HG02610 (cell line): ENCODE measurements around the gene AVPR1B.
"Not testable (repeated sequence)": the region's sequence is repeated elsewhere in the genome, so short reads cannot be mapped to it uniquely, and the experiment has no call there.

ENCODE experiments used
- ATAC-seq: cut with Tn5 transposase; IDR thresholded peaks from one replicate; pipeline ENCODE4 v1.9.1; 2021; ENCODE audit warnings: mild to moderate bottlenecking, moderate library complexity; ENCODE audit not compliant: unreplicated experiment

AVPR1B gene

DNA sequence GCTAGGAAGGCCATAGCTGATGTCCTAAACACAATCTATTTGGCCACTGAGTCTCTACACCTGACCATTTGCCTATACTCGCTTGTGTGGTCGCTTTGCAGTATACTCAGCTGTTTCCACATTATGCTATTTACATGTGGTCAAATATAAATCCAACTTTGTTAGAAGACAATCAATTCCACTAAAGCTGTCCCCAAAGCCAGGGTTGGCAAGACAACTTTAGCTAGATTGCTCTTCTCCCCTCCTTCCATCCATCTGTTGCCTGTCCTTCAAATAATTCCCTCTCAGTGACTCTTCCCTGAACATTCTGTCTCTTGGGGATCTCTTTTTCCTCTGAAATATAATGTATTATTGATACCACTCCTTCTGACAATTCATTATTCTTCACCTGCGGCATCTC, 30.1 kb downstream of the AVPR1B start:
- no peak for ATAC-seq

DNA sequence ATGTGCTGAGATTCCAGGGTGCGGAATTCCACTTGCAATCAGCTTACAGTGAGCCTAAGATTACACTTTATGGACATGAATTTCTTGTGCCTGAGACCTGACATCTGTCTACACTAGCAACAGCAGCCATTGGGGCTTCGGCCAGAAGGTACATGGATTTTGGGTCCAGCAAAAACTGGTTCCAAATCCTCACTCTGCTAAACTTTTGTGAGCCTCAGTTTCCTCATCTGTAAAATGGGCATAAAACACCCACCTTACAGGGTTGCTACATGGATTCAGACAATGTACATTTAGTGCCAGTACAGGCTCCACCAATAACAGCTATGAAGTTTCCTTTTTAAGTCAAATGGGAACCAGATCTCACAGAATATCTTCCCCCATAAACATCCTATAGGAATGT, 33.4 kb downstream of the AVPR1B start:
- ATAC-seq: no peak

DNA sequence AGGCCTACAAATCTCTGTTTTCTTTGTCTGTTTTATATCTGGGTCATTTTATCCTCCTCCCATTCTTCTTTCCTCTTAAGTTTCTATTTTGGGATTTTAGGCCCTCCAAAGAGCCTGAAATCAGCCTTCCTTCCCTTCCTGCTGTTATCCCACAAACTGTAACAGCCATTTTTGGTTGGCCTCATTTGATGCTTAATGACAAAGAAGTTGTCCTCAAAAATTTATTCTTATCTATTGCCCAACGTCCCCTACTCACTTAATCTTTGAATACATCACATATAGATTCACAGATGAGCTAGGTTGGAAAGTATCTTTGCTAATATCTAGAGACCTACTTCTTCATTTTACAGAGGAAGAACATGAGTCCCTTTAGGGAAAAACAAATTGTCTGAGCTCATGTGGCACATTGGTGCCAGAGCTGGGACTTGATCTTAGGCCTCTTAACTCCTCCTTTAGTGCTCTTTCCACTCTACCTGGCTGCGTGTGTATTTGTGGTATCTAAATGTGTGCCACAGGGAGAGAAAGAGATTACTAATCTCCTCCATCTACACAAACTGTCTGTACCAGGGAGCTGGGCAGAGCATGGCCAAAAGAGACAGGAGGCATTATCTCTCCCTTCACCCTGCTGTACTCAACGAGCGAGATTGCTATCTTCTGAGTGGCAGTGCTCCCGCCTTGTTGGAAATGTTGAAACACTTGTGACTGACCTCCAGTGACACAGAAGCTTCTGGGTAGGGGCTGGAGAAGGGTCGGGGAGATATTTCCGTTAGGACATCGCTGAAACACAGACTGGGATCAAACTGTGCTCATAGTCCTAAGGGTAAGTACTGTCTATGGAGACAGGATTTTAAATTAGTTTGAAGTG, 34.1 kb downstream of the AVPR1B start:
- ATAC-seq: no peak

DNA sequence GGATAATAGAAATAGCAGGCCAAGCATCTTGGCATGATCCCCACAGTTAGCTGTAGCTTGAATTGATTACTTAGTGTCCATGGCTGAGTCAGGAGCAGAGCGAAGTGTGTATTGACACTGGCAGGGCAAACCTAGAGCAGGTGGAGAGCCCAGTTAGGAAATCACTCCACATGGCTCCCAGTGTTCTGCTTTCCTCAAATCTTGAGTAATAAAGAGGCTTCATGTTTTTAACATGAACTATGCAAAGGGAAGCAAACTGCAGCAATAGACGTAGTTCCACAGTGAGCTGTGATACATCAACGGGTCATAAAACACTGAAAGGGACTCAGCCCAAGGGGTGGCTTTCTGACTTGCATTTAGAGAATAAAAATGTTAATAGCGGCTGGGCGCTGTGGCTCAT, 35.3 kb downstream of the AVPR1B start:
- ATAC-seq: no peak

DNA sequence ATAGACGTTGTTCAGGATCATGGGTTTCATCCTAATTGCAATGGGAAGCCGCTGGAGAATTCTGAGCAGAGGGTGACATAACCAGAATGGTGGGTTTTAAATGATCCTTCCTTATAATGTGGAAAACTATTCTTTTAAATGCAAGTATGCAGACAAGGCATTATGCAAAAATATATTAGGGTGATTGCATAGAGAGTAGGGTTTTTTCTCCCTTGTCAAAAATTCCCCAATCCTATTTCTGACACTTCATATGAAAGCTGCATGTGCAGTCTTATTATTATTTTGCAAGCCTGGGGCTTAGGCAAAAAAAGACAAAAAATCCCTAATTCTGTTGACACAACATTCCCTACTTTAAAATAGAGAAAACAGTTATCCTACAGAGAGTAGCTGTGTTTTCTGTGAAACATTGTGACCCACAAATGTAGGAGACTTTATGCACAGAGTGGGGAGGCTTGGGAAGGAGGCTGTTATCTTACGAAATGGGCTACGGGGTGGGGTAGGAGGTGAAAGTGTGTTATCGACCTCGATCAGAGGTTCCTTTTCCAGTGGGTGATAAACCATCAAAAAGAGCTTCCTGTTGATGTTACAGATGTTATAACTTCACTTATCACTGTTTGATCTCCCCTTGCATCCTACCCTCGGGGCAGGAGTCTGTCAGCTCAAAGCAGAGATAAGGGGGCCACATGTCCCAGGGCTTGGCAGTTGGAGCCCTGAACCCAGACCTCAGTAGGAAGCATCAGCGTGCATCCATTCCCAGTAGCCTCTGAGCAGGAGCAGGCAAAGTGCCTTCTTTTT, 37.0 kb downstream of the AVPR1B start:
- no peak for ATAC-seq

DNA sequence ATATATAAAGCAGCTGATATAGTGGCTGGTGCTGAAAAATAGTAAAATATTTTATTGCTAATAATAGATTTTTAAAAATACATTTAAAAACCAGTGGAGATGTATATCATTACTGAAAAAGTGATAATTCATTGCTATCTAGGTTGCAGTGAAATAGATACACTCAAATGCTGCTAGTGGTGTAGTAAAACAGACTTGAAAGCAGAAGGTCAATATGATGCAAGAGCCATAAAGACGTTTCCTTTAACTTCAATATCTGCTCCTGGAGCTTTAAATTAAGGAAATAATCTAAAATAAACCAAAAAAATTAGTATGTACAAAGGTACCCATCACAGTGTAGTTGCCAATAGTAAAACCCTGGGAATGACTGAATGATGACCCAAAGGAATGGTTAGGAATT, 38.1 kb downstream of the AVPR1B start:
- ATAC-seq: no peak

DNA sequence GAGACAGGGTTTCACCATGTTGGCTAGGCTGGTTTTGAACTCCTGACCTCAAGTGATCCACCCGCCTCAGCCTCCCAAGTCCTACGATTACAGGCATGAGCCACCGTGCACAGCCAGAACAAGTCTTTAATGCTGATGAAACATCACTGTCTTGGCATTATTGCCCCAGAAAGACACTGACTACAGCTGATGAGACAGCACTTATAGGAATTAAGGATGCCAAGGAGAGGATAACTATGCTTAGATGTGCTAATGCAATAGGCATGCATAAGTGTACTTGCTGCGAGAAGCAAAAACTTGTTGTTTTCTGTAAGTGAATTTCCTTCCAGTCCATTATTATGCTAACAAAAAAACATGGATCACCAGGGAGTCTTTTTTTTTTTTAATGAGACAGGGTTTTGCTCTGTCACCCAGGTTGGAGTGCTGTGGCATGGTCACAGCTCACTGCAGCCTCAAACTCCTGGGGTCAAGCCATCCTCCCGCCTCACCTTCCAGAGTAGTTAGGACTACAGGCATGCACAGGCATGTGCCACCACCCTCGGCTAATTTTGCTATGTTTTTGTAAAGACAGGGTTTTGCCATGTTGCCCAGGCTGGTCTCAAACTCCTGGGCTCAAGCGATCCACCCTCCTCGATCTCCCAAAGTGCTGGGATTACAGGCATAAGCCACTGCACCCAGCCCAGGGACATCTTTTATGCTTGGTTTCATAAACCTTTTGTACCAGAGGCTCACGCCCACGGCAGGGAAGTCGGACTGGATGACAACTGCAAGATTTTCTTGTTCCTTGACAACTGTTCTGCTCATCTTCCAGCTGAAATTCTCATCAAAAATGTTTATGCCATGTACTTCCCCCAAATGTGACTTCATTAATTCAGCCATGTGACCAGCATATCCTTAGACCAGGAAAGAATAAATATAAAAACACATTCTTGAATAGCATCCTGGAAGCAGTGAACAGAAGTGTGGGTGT, 41.1 kb downstream of the AVPR1B start:
- no peak for ATAC-seq

DNA sequence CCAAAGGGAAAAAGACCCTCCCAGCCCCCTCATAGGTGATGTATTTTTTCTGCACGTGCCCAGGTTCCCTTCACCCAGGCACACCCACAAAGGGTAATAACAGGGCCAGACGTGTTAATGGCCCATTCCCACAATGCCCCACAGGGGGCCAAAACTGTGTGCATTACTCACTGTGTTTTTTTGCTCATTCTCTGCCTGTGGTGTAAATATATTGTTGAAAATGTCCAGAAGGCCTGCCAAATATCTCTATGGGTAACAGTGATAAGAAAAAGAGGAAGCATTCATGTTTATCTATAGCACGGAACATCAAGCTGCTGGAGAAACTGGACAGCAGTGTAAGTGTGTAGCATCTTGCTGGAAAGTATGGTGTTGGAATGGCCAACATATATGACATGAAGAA, 42.3 kb downstream of the AVPR1B start:
- no peak for ATAC-seq

DNA sequence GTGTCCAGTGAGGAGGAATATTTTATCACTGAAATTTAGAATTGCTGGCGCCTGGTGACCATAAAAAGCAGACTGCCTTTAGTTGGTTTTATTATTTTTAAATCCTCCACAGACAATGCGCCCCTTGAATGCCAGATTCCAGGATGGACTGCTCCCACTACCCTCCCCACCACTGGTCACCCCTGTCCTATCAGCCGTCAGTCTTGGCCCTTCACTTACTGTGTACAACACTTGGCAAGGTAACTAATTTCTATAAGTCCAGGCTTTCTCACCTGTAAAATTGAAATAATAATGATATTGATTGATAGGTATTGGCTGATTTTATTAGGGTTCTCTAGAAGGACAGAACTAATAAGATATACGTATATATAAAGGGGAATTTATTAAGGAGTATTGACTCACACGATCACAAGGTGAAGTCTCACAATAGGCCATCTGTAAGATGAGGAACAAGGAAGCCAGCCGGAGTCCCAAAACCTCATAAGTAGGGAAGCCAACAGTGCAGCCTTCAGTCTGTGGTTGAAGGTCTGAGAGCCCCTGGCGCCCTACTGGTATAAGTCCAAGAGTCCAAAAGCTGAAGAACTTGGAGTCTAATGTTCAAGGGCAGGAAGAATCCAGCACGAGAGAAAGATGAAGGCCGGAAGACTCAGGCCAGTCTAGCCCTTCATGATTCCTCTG, 46.4 kb downstream of the AVPR1B start:
- ATAC-seq: no peak

DNA sequence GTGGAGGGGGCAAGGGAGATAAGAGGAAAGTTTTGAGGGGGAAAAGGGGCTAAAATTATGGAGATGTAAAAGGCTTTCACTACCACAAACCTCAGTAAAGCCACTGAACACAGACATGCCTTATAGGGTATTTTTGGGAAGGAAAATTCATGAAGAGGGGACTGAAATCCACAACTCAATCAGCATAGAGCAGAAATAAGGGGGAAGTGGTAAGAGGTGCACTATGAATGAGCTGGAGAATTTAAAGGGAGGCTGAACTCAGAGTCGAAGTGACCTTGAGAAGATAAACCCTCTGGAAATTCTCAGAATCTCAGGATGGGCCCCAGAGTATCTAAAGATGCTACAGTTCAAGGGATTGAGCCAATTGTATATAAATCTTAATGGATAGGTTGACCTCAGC, 48.9 kb downstream of the AVPR1B start:
- no peak for ATAC-seq

DNA sequence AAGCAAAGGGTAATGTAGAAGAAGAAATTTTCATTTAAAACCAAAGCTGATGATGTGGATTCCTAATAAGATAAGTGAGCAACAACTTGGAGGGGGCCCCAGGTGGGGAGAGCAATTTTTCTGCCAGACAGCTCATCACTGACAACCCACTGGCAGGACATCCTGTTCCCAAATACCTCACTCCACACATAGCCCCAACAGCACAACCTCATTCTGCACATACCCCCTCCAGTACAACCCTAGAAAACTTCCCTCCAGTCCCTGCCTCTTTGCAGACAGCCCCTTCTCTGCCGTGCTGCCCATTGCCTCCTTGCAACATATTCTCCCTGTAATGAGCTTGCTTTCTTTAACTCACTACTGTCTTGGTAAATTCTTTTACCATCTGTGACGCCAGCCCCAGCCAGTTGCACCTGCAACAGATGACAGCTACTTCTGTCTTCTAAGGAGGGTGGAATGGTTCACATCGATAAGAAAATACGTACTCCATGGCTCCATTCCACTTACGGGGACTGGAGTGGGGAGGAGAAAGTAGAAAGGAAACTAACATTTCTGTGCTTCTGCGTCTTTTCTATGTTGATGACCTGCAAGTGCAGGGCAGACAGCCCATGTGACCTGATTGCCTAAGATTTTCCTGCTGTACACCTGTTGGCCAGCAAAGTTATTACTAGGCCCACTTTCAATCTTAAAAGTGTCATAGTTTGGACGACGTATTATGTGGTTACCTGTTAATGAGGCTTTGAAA, 49.5 kb downstream of the AVPR1B start:
- no peak for ATAC-seq

DNA sequence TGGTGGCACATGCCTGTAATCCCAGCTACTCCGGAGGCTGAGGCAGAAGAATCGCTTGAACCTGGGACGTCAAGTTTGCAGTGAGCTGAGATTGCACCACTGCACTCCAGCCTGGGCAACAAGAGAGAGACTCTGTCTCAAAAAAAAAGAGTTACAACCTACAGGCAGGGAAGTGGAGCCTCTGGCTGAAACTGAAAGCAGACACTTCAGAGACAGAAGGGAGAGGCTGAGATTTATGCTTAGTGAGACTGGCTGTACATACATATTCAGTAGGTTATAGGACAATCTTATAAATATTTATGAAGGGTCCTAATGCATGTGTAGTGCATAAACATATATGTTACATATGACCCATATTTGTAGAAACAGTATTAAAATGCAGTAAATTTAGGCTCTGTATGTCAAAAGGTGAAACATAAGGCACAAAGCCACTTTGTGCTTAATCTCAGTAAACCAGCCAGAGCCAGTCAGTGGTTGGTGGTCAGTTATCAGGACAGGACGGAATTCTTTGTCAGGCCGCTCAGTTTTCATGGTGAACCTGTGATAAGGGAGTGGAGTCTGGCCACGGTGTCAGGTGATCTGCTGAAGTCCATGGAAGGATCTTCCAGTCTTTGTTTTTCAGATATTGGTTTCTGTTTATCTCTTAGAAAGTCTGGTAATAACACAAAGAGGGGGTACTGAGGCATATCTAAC, 50.6 kb downstream of the AVPR1B start:
- ATAC-seq: peak; percentile 81

DNA sequence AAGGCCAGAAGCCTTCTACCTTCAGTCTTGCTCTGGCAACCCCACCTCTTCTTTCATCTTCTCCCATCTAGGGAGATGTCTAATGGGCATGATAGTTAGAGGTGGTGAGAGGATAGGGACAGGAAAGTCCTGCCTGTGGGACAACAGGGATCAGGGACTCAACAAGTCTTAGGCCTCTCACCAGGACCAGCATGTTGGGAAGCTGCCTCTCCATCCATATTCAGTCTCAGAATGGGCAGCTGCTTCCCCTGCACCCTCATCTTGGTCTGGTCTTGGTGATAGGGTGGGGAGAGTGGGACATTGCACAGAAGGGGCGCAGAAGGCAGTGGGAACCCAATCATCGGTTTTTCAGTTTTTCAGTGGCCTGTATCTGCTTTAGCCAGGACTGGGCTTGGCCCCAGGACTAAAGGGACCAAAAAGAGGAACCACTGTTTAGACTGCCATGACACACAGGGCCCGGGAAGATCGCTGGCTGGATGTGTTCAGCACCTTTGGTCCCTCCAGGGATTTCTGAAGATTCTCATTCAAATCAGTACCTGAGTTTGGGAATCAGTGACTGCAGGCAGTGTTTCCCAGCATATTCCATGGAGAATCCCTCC, 51.5 kb downstream of the AVPR1B start:
- no peak for ATAC-seq

DNA sequence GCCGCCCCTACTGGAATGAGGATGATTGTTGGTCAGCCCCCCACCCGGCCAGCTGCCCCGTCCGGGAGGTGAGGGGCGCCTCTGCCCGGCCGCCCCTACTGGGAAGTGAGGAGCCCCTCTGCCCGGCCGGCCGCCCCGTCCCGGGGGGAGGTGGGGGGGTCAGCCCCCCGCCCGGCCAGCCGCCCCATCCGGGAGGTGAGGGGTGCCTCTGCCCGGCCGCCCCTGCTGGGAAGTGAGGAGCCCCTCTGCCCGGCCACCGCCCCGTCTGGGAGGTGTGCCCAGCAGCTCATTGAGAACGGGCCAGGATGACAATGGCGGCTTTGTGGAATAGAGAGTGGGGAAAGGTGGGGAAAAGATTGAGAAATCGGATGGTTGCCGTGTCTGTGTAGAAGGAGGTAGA, 52.7 kb downstream of the AVPR1B start:
- ATAC-seq: not testable (repeated sequence)

DNA sequence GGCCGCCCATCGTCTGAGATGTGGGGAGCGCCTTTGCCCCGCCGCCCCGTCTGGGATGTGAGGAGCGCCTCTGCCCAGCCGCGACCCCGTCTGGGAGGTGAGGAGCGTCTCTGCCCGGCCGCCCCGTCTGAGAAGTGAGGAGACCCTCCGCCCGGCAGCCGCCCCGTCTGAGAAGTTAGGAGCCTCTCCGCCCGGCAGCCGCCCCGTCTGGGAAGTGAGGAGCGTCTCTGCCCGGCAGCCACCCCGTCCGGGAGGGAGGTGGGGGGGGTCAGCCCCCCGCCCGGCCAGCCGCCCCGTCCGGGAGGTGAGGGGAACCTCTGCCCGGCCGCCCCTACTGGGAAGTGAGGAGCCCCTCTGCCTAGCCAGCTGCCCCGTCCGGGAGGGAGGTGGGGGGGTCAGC, 53.2 kb downstream of the AVPR1B start:
- ATAC-seq: not testable (repeated sequence)

DNA sequence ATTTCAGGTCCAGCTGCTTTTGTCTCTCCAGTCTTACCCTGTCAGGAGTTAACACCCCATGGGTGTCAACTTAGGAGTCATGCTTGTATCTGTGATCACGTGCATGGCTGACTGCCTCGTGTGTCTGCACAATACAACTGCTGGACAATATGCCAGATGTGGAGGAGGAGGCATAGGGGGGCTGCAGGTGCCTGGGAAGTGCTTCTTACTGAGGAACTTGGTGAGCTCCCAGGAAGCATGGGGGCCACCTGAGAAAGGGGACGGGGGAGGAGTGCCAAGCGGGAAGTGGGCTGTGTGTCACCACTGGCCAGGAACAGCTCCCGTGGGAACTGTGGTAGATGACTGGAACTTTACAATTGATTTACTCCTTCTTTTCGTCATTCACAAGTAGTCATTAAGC, 54.7 kb downstream of the AVPR1B start:
- ATAC-seq: no peak

DNA sequence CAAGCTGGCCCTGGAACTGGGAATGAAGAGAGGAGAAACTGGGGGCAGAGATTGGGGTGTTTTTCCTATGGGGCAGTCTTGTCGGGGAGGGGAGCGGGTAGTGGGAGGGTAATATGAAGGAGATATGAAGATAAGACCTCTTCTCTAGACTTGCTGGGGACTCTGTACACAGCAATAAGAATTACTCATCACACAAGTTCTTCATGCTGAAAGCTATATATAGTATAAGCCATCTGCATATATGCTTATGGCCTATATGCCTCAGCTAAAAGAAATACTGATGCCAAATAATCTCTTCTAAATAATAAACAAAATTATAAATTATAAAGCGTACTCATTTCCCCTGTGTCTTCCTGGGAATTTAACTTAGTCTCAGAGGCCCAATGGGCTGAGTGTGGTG, 56.3 kb downstream of the AVPR1B start:
- ATAC-seq: no peak
